AML-193 (cell line): ENCODE measurements around the gene SLC46A1.
"Not testable (repeated sequence)": the region's sequence is repeated elsewhere in the genome, so short reads cannot be mapped to it uniquely, and the experiment has no call there.

Experiments used
- DNase-seq, 2 experiments: peaks; one replicate each; lab custom pipeline; 2025; lab: John Stamatoyannopoulos, UW

SLC46A1 gene

GRCh38 chr17:28405632-28406472 is at the start of gene SLC46A1:
TSS of gene SLC46A1 (minus strand) at chr17:28406212. CDS start at chr17:28406114, 98 bp downstream.
- DNase-seq: no peak

- DNase-seq: no peak
Measured at GRCh38 chr17:28449859-28450258, 43.8 kb upstream of the SLC46A1 start.

- no peak for DNase-seq
Measured at GRCh38 chr17:28447396-28447760, 41.4 kb upstream of the SLC46A1 start.

GRCh38 chr17:28446716-28447395 is 40.8 kb upstream of the SLC46A1 start:
- DNase-seq: no peak

GRCh38 chr17:28443901-28444638 is 38.1 kb upstream of the SLC46A1 start:
- no peak for DNase-seq

- not testable (repeated sequence) for DNase-seq
Measured at GRCh38 chr17:28434326-28434725, 28.3 kb upstream of the SLC46A1 start.

GRCh38 chr17:28433721-28434120 is 27.7 kb upstream of the SLC46A1 start:
- DNase-seq: no peak

GRCh38 chr17:28427982-28428381 is 22.0 kb upstream of the SLC46A1 start:
- DNase-seq: not testable (repeated sequence)

- DNase-seq: no peak
Measured at GRCh38 chr17:28427371-28427770, 21.4 kb upstream of the SLC46A1 start.

- no peak for DNase-seq
Measured at GRCh38 chr17:28426081-28426519, 20.1 kb upstream of the SLC46A1 start.

GRCh38 chr17:28425206-28425605 is 19.2 kb upstream of the SLC46A1 start:
- DNase-seq: no peak

- no peak for DNase-seq
Measured at GRCh38 chr17:28421787-28422305, 15.8 kb upstream of the SLC46A1 start.

- peak; percentile 77 to 82 for DNase-seq
Measured at GRCh38 chr17:28416703-28417311, 10.8 kb upstream of the SLC46A1 start.

- DNase-seq: no peak
Measured at GRCh38 chr17:28415886-28416285, 9.9 kb upstream of the SLC46A1 start.

- DNase-seq: no peak
Measured at GRCh38 chr17:28413804-28414203, 7.8 kb upstream of the SLC46A1 start.

- DNase-seq: no peak
Measured at GRCh38 chr17:28412099-28412498, 6.1 kb upstream of the SLC46A1 start.

GRCh38 chr17:28407974-28408306 is 1.9 kb upstream of the SLC46A1 start:
- DNase-seq: no peak

- DNase-seq: no peak
Measured at GRCh38 chr17:28407130-28407973, 1.3 kb upstream of the SLC46A1 start.

GRCh38 chr17:28406473-28406814 is 432 bp upstream of the SLC46A1 start:
- DNase-seq: no peak

GRCh38 chr17:28404812-28405570 is 1.0 kb downstream of the SLC46A1 start:
- DNase-seq: no peak

- no peak for DNase-seq
Measured at GRCh38 chr17:28404461-28404811, 1.6 kb downstream of the SLC46A1 start.
